Nucleus accumbens (tissue), 56 donors: ENCODE measurements around the gene PLXNB1.
A peak's percentile ranks its signal among the peaks of the same experiment; 100 is the strongest.
"Not testable (repeated sequence)": the region's sequence is repeated elsewhere in the genome, so short reads cannot be mapped to it uniquely, and the experiment has no call there.

ENCODE experiments used
- DNase-seq, 56 donors: peaks; one replicate each; lab custom pipeline; 2025; lab: John Stamatoyannopoulos, UW

PLXNB1 gene

DNA sequence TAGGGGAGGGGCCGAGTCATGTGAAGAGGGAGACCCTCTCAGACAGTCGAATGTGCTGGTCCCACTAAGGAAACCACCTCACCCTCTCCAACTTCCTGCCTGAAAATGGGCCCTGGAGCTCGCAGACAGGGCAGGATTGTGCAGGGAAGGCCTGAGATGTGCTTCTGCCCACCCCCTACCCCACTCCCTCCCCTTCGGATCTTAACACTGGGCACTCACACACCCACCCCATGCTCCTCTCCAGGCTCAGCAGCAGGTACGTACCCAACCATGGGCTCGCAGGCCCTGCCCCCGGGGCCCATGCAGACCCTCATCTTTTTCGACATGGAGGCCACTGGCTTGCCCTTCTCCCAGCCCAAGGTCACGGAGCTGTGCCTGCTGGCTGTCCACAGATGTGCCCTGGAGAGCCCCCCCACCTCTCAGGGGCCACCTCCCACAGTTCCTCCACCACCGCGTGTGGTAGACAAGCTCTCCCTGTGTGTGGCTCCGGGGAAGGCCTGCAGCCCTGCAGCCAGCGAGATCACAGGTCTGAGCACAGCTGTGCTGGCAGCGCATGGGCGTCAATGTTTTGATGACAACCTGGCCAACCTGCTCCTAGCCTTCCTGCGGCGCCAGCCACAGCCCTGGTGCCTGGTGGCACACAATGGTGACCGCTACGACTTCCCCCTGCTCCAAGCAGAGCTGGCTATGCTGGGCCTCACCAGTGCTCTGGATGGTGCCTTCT is 36.7 kb upstream of the PLXNB1 start:
- DNase-seq: peak in 9 of 56 donors; percentile 20 to 56 (median 47)

DNA sequence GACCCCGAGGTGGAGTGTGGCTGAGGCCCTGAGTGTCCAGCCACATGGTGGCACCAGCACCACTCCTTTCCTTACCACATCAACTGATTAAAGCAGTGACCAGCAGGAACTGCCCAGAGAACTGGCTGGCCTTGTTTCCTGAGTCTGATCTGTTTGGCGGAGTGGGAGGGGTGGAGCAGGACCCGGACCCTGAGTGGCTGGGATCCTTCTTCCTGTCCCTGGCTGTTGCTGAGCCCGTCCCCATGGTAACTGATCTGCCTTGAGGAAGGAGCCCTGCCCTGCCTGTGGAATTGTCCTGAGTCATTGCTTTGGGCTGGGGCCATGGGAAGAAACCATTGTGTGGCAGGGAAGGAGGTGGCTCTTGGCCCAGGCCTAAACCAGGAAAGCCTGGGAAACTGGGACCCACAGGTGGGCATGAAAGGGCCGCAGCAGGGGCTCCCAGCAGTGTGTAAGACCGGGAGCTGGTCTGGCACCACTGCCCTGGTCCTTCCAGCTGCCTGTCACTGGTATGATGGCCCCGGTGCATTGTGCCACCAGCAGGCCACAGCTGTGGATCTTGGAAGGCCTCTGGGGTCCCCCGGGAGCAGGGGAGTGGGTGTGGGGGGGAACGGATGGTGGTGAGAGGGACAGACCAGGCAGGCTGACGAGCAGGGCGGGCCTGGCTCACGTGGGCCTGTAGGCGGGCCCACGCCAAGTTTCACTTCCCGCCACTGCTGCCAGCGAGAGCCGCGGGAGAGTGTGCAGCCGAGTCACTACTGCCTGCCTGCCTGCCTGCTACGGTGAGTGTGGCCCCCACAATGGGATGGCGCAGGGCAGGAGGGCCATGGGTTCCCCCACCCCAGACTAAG is 35.9 kb upstream of the PLXNB1 start:
- DNase-seq: peak; percentile 83 to 99 (median 96)

DNA sequence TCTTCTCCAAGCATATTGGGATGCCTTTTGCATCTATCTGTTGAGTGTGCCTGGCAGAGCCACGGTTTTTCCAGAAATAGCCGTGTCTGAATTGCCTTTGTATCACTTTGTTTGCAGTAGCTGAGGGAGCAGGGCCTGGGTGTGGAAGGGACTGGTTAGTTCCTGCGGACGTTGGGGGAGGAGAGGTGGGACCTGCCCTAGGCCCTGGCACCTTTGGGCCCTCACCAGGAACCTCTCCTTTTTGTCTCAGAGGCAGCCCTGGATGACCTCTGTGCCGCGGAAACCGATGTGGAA is 35.3 kb upstream of the PLXNB1 start:
- DNase-seq: no peak

DNA sequence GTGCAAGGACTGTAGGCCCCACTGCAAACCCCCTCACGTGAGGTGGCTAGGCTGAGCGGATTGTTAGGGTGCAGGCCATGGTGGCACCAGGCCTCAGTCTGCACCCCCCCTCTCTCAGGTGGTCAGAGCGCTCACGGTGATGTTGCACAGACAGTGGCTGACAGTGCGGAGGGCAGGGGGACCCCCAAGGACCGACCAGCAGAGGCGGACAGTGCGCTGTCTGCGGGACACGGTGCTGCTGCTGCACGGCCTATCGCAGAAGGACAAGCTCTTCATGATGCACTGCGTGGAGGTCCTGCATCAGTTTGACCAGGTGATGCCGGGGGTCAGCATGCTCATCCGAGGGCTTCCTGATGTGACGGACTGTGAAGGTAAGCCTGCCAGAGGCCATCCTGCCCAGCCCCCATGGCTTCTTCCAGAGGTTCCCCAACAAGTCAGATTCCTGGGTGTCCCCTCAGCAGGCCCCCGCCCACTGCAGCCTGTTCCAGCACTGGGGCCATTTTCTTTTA is 34.9 kb upstream of the PLXNB1 start:
- peak in 2 of 56 donors; percentile 40 to 45 for DNase-seq

DNA sequence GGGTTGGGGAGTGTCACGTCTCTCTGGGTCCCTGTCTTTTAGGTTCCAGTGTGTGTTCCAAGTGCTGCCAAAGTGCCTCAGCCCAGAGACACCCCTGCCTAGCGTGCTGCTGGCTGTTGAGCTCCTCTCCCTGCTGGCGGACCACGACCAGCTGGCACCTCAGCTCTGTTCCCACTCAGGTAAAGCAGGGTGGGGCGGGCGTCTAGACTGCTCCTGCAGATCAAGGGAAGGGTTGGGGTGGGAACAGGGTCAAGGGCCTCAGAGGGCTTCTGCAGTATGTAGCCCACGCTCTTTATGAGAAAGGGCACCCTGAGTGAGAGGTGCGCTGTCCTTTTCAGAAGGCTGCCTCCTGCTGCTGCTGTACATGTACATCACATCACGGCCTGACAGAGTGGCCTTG is 33.8 kb upstream of the PLXNB1 start:
- DNase-seq: no peak

DNA sequence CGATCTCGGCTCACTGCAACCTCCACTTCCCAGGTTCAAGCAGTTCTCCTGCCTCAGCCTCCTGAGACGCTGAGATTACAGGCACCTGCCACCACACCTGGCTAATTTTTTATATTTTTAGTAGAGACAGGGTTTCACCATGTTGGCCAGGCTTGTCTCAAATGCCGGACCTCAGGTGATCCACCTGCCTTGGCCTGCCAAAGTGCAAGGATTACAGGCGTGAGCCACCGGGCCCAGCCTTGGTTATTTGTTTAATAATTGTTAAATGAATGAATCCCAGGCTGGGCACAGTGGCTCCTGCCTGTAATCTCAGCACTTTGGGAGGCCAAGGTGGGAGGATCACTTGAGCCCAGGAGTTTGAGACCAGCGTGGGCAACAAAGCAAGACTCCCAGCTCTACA is 31.9 kb upstream of the PLXNB1 start:
- DNase-seq: not testable (repeated sequence)

DNA sequence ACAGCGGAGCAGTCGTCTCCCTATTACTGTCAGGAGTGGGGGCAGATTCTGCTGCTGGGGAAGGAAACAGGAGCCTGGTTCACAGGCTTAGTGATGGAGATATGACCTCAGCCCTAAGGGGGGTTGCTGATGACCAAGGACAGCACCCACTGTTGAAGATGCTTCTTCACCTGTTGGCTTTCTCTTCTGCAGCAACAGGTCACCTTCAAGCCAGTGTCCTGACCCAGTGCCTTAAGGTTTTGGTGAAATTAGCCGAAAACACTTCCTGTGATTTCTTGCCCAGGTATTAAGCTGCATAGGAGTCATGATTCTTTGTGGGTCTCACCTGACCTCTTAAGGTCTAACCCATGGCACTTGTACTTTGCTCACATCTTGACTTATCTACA is 30.6 kb upstream of the PLXNB1 start:
- no peak for DNase-seq

DNA sequence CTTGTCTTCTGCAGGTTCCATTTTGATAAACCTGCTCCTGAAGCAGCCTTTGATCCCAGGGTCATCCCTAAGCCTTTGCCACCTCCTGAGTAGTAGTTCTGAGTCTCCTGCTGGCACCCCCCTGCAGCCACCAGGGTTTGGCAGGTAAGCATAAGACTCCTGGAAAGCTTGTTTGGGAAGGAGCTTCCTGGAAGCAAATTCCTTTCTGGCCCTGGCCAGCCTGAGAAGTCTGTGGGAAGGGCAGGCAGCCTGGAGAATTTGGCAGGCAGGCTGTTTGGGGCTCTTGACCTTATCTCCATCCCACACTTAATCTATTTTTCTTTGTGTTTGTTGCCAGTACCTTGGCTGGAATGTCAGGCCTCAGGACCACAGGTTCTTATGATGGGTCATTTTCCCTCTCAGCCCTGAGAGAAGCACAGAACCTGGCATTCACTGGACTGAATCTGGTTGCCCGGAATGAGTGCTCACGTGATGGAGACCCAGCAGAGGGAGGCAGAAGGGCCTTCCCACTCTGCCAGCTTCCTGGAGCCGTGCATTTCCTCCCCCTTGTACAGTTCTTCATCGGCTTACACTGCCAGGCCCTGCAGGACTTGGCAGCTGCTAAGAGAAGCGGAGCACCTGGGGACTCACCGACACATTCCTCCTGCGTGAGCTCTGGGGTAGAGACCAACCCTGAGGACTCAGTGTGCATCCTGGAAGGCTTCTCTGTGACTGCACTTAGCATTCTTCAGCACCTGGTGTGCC is 30.1 kb upstream of the PLXNB1 start:
- DNase-seq: no peak

DNA sequence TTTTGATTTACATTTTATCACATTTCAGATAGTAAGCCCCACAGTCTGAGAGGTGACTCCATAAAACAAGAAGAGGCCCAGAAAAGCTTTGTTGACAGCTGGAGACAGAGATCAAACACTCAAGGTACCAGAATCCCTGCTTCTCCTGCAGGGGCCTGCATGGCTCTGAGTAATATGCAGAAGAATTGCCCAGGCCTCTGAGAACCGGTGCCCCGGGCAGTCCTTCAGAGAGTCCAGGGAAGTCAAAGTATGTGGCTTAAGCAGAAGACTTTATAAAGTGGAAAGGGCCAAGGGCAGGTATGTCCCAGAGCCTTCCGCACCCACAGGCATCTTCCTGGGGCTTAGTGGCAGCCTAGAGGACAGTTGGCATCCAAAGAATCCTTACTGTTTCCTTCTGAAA is 29.4 kb upstream of the PLXNB1 start:
- no peak for DNase-seq

DNA sequence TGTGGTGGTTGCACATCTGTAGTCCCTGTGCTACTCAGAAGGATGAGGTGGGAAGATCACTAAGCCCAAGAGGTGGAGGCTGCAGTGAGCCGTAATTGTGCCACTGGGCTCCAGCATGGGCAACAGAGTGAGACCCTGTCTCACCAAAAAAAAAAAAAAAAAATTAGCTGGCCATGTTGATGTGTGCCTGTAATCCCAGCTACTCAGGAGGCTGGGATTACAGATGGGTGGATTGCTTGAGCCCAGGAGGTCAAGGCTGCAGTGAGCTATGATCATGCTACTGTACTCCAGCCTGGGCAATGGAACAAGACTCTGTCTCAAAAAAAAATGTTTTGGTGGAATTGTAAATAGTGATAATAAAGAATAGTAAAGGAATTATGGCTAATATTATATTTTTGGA is 26.6 kb upstream of the PLXNB1 start:
- DNase-seq: no peak

DNA sequence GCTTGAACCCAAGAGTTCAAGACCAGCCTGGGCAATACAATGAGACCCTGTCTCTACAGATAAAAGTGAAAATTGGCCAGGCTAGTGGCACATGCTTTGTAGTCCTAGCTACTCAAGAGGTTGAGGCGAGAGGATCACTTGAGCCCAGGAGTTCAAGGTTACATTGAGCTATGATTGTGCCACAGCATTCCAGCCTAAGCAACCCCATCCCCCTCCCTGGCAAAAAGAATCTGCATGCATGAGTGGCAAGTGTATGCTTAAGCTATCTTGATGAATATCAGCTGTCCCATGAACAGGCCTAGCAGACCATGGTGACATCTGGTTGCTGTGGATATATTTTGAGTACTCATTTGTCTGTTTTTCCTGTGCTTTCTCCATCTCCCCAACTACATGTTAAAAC is 21.4 kb upstream of the PLXNB1 start:
- DNase-seq: no peak

DNA sequence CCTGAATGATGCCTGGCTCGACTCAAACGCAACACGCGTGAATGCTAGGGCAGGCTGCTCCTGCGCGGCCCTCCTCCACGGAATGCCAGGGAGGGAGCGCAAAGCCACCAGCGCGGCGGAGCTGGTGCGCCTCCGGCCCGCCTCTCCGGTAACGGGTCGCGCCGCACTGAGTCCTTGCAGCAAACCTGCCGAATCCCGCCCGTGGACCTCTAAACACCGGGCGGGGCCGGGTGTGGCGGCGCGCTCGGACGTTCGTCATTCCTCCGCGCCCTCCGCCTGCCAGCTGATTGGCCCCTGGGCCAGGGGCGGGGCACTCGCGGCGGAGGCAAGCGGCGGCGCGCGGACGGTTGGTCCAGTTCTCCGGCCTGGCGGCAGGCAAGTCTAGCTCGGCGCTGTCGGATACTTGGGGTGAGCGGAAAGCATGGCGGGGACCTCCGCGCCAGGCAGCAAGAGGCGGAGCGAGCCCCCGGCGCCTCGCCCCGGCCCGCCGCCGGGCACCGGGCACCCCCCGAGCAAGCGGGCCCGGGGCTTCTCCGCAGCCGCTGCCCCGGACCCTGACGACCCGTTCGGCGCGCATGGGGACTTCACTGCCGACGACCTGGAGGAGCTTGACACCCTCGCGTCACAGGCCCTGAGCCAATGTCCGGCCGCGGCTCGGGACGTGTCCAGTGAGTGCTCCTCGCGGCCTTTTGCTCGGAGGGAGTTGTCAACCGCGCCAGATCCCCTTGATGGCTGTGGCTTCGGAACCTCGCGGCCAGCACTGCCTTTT is 16.7 kb upstream of the PLXNB1 start, which contains the start of gene ATRIP:
Gene ATRIP, plus strand, starts transcription at position 313 of the 769 bp plus-strand sequence. Its CDS starts 109 bp downstream, at position 422.
- peak in 53 of 56 donors; percentile 48 to 92 (median 81) for DNase-seq

DNA sequence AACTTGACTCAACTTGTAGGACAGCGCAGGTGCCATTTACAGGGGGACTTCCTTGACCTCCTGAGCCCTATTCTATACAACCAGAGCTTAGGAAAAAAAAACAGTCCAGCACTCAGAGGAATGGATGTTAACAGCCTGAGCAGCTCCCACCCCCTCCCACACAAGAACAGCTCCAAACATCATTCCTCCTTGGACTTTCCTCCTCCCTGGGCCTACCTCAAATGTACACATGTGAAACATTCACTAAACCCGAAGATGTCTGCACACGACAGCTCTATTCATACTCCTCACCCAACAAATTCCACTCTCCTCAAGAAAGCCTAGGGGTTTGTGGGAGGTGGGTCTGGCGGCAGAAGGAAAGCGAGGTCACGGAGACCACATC is 16.1 kb upstream of the PLXNB1 start:
- no peak for DNase-seq

DNA sequence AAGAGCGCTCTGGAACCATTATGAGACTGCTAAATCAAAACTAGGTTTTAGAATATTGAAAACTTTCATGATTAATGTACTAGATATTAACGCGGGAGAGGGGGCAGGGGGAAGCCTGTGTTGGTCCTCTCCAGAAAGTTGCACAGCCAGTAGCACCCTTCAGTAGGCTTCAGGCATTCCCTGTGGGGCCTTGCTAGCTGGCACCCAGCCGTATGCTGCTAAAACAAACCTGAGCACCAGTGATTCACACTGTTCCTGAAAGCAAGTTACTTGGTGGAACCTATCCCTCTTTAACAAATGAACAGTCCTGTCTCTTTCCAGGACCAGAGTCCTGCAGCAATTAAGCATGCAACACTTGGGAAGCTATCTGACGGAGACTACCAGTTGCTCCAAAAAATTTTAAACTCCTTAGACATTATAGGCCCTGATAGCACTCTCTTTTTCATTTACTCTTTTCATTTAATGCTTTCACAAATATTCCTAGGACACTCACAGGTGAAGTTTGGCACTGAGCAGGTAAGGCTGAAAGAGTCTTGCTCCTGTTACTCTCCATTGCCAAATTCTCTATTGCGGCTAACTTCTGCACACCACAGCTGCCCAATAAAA is 15.5 kb upstream of the PLXNB1 start:
- no peak for DNase-seq

DNA sequence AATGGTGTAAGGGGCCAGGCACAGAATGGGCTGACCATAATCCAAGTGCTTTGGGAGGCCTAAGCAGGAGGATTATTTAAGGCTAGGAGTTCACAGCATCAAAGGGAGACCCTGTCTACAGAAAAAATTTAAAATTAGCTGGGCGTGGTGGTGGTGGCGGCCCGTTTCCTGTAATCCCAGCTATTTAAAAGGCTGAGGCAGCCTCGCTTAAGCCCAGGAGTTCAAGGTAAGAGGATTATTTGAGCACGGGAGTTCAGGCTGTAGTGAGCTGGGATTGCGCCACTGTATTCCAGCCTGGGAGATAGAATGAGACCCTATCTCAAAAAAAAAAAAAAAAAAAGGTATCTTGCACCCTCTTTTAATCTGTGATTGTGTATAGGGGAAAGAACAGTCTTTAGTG is 12.1 kb upstream of the PLXNB1 start:
- no peak for DNase-seq

DNA sequence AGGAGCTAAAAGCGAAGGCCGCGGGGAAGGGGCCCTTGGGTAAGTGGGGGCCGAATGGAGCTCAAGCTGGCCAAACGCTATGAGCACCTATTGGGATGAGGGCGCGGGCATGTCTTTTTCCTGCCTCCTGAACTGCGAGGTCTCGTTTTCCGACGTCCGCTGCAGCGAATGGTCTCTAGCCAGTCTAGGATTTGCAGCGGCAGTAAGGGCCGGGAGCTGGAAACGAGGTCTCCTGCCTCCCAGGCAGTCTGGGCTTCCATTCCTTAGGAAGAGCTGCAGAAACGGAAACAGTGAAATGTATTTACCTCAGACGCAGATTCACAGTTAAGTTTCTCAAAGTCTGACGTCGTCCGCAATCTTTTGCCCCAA is 10.7 kb upstream of the PLXNB1 start:
- DNase-seq: peak in 1 of 56 donors; percentile 58

DNA sequence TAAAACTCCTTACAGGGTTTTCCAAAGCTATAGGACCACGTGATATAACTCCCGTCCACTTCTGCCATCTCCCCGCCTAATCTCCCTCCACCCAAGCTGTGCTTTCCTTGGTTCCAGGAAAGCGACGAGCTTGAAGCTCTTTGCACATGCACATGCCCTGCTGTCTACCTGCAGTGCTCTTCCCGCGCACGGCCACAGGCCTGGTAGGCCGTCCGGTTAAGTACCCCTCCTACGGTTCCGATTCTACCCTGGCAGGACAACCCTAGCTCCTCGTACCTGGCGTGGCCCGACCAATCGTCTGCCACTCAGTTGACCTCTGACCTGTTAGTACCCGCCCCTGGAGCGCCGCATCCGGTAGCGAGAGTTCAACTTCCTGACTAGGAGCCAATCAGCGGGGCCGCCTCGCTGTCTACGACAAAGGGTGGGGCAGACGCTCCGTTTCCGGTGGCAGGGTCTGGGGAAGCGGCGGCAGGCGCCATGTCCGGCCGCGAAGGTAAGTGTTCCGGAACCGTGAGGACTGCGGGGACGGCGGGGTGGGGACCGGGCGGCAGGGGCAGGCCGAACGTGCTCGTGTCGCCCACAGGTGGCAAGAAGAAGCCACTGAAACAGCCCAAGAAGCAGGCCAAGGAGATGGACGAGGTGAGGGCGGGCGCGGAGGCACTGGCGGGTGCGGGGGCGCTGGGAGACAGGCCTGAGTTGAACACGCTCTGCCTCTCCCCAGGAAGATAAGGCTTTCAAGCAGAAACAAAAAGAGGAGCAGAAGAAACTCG is 10.1 kb upstream of the PLXNB1 start, which contains the start of the genes CCDC51 and TMA7:
Gene CCDC51, minus strand, starts transcription at position 300 of the 770 bp plus-strand sequence. CDS start 4,991 bp downstream, outside the sequence.
Gene TMA7, plus strand, starts transcription at position 438 of the 770 bp plus-strand sequence. Its CDS starts 40 bp downstream, at position 478.
- peak; percentile 83 to 100 (median 97) for DNase-seq

DNA sequence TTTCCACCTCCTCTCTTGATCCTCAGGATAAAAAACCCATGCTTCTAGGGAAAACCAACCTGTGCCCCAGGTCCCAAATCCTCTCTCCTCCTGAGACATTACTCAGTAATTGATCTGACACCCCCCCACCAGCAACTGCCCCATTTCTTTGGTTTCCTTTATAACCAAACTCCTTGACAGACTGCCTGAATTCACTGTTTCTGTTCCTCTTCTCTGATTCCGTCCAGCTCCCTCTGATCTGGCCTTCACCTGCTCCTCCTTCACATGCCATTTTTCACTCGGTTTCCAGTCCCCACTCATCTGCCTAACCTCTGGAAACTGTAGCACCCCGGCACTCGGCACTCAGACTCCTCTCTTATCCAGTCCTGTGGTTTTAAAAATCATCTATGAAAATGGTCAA is 7.9 kb upstream of the PLXNB1 start:
- no peak for DNase-seq

DNA sequence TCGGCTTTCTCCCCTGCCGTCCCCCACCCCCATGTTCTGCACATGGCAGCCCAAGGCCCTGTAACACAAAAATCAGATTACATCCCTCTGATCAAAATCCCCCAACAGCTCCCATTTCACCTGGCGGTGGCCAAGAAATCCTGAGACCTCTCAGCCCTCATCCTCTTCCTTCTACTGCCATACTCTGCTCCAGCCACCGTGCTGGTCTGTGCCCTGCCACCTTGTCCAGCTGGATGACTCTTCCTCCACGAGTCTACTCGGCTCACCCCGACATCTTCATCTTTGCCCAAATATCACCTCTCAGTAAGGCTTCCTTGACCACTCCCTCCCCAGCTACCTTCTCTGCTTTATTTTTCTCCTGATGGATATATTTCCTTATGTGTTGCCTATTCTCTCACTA is 7.0 kb upstream of the PLXNB1 start:
- DNase-seq: no peak
